GM23338 (cell line): ENCODE data around the gene MEGF6. TPM values are rescaled to one million over a fixed set of nuclear protein-coding genes. Genes with fewer than 3 reads are reported as not detected.

Experiments used
- ATAC-seq: fragments of 200-7000 bp; cut with Tn5 transposase; 3 replicates; pipeline ENCODE4 v1.9.1; 2020
- DNase-seq: peaks from one replicate; pipeline ENCODE4 v3.0.0-alpha.2; 2015; ENCODE audit warnings: low spot score
- H2AFZ ChIP-seq: fragments of 200-600 bp; sonication (generic); 2 replicates; pipeline ENCODE4 v1.8.0; 2016; ENCODE audit warnings: antibody characterized with exemption, mild to moderate bottlenecking, moderate library complexity
- H3F3A ChIP-seq: fragments of 200-600 bp; sonication (generic); replicated peaks from 2 replicates; pipeline ENCODE4 v1.8.0; 2017; ENCODE audit warnings: antibody characterized with exemption, mixed run types, low read depth
- H3K27ac ChIP-seq: fragments of 200-600 bp; sonication (generic); 2 replicates; pipeline ENCODE4 v1.6.1; 2016; ENCODE audit warnings: low read depth
- H3K27me3 ChIP-seq: fragments of 200-600 bp; sonication (generic); 2 replicates; pipeline ENCODE4 v1.8.0; 2016; ENCODE audit warnings: mild to moderate bottlenecking, mixed run types, moderate library complexity; ENCODE audit not compliant: insufficient read depth
- H3K36me3 ChIP-seq: fragments of 200-600 bp; sonication (generic); 2 replicates; pipeline ENCODE4 v1.8.0; 2016; ENCODE audit warnings: mild to moderate bottlenecking; ENCODE audit not compliant: insufficient read depth
- H3K4me1 ChIP-seq: fragments of 200-600 bp; sonication (generic); 2 replicates; pipeline ENCODE4 v1.8.0; 2016; ENCODE audit warnings: mild to moderate bottlenecking, moderate library complexity; ENCODE audit not compliant: insufficient read depth
- H3K4me2 ChIP-seq: fragments of 200-600 bp; sonication (generic); 2 replicates; pipeline ENCODE4 v1.7.1; 2017; ENCODE audit warnings: mixed run types
- H3K4me3 ChIP-seq: fragments of 200-600 bp; sonication (generic); 2 replicates; pipeline ENCODE4 v1.6.1; 2016; ENCODE audit warnings: mixed run types
- H3K79me2 ChIP-seq: fragments of 200-600 bp; sonication (generic); replicated peaks from 2 replicates; pipeline ENCODE4 v1.8.0; 2017; ENCODE audit warnings: mild to moderate bottlenecking; ENCODE audit not compliant: insufficient read depth
- H3K9me2 ChIP-seq: fragments of 200-600 bp; sonication (generic); 2 replicates; pipeline ENCODE4 v1.8.0; 2017; ENCODE audit not compliant: insufficient read depth
- H4K20me1 ChIP-seq: fragments of 200-600 bp; sonication (generic); replicated peaks from 2 replicates; pipeline ENCODE4 v1.8.0; 2017; ENCODE audit warnings: mild to moderate bottlenecking; ENCODE audit not compliant: insufficient read depth
- H3K27ac Mint-ChIP-seq: 2 replicates; pipeline ENCODE4 v1.8.0; 2020; ENCODE audit warnings: inconsistent platforms, mild to moderate bottlenecking, moderate library complexity, mixed read lengths
- H3K27me3 Mint-ChIP-seq: 3 replicates; pipeline ENCODE4 v1.8.0; 2022; ENCODE audit warnings: low read depth, mild to moderate bottlenecking, moderate library complexity, mixed read lengths, inconsistent platforms; ENCODE audit not compliant: insufficient read depth, poor library complexity
- H3K36me3 Mint-ChIP-seq: 3 replicates; pipeline ENCODE4 v1.8.0; 2021; ENCODE audit warnings: low read depth, mild to moderate bottlenecking, inconsistent platforms, moderate library complexity, mixed read lengths
- H3K4me1 Mint-ChIP-seq: 3 replicates; pipeline ENCODE4 v1.8.0; 2020; ENCODE audit warnings: mild to moderate bottlenecking, inconsistent platforms, mixed read lengths
- H3K4me3 Mint-ChIP-seq: 3 replicates; pipeline ENCODE4 v1.8.0; 2021; ENCODE audit warnings: moderate library complexity, mild to moderate bottlenecking, inconsistent platforms, mixed read lengths
- H3K9me3 Mint-ChIP-seq: 3 replicates; pipeline ENCODE4 v1.8.0; 2020; ENCODE audit warnings: moderate library complexity, mild to moderate bottlenecking, inconsistent platforms, mixed read lengths
- CREB1 ChIP-seq: fragments of 250-450 bp; sonication (Bioruptor Pico); IDR thresholded peaks from 2 replicates; pipeline ENCODE4 v1.5.0; 2020; ENCODE audit warnings: low read depth, mild to moderate bottlenecking, moderate library complexity
- CTCF ChIP-seq, 2 experiments: fragments of 200-600 bp in 1 of 2; sonication (generic) in 1 of 2; conservative IDR thresholded peaks; 2 replicates each; pipeline versions ENCODE4 v1.5.1 to v1.6.1; 2016 to 2017; ENCODE audit warnings: antibody characterized with exemption in 2 of 2, low read depth in 2 of 2, mild to moderate bottlenecking in 2 of 2, moderate library complexity in 1 of 2
- EZH2phosphoT487 ChIP-seq: fragments of 200-600 bp; sonication (generic); IDR thresholded peaks from one replicate; pipeline ENCODE4 v1.8.1; 2018; ENCODE audit warnings: antibody characterized with exemption; ENCODE audit not compliant: unreplicated experiment
- JUNB ChIP-seq: IDR thresholded peaks from one replicate; pipeline ENCODE4 v1.6.1; 2016; ENCODE audit warnings: antibody characterized with exemption; ENCODE audit not compliant: unreplicated experiment
- NANOG ChIP-seq: IDR thresholded peaks from 2 replicates; pipeline ENCODE4 v1.6.1; 2016; ENCODE audit warnings: antibody characterized with exemption, borderline replicate concordance
- POLR2AphosphoS5 ChIP-seq: IDR thresholded peaks from 2 replicates; pipeline ENCODE4 v1.6.1; 2016; ENCODE audit warnings: antibody characterized with exemption, low read depth
- STAT1 ChIP-seq: IDR thresholded peaks from one replicate; pipeline ENCODE4 v1.6.1; 2016; ENCODE audit warnings: antibody characterized with exemption; ENCODE audit not compliant: unreplicated experiment
- ZNF114 ChIP-seq: fragments of 250-450 bp; sonication (Bioruptor Pico); IDR thresholded peaks from 2 replicates; pipeline ENCODE4 v1.5.0; 2020; ENCODE audit warnings: mild to moderate bottlenecking, moderate library complexity
- polyA plus RNA-seq: library from polyadenylated mRNA; unstranded; fragments of >200 nt; fragmentation: Nextera tagmentation; extraction: Ambion mirVana; gene quantifications from 2 replicates; pipeline ENCODE4 v1.2.1, GENCODE V29; 2016
- total RNA-seq: library from RNA; depleted of rRNA; stranded (reverse); fragments of >200 nt; shearing (Covaris generic); gene quantifications from 2 replicates; pipeline ENCODE4 v1.2.3, GENCODE V29; 2014
- TF ChIP-seq, protein P1 (sequence below): IDR thresholded peaks from 2 replicates; pipeline ENCODE4 v1.6.1; 2016; ENCODE audit warnings: antibody characterized with exemption
- TF ChIP-seq, protein P2 (sequence below): IDR thresholded peaks from one replicate; pipeline ENCODE4 v1.6.1; 2018; ENCODE audit warnings: antibody characterized with exemption; ENCODE audit not compliant: unreplicated experiment

MEGF6 gene
- total and polyA plus RNA-seq, 2 experiments from 2014 or later = 4.0 to 21.4 TPM

DNA sequence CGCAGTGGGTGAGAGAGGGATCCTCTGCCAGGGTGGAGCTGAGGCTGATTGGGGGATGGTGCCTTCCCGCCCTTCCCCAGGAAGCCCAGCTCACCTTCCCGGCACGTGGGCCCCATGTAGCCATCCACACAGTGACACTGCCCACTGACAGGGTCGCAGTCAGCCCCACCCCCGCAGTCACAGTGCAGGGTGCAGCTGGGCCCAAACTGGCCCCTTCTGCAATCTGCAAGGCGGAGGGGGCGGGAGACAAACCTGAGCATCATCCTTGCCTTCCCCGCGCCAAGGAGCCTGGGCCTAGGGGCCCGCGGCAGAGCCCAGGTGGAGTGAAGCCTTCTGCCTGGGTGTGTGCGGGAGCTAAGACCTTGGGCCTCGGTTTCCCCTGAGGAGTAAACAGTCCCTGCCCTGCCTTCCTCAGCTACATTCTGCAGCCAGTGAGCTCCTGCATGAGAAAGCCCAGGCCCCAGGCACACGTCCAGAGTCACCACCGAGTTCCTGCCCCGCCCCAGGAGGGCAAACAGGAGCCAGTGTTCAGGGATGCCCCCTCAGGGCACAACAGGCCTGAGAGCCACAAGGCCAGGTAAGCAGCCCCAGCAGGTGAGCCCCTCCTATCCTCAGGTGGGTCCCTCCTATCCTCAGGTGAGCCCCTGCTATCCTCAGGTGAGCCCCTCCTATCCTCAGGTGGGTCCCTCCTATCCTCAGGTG is 118.6 kb downstream of the MEGF6 start:
- no peak overlapping the region for H3K27ac Mint-ChIP-seq
- no peaks in the 10 kb centered on the region for H3K36me3 ChIP-seq
- no peak overlapping the region for H3K4me3 Mint-ChIP-seq
- no peaks in the 10 kb centered on the region for H3K27me3 ChIP-seq
- no peaks in the 10 kb centered on the region for H3K79me2 ChIP-seq
- H3K27ac ChIP-seq = no peak overlapping the region
- no peaks in the 10 kb centered on the region for H3F3A ChIP-seq
- H4K20me1 ChIP-seq = no peaks in the 10 kb centered on the region
- no peak overlapping the region for H3K4me2 ChIP-seq
- H3K4me1 Mint-ChIP-seq = peaks cover 2% of the 10 kb centered on the region; the same call in 2 of the 3 replicates
- no peak for DNase-seq
- H2AFZ ChIP-seq = no peak overlapping the region
- no peak for TF ChIP-seq JUNB
- no peak for TF ChIP-seq CREB1 (CRISPR knock-in tag)
- TF ChIP-seq NANOG = no peak
- TF ChIP-seq, protein P1, sequence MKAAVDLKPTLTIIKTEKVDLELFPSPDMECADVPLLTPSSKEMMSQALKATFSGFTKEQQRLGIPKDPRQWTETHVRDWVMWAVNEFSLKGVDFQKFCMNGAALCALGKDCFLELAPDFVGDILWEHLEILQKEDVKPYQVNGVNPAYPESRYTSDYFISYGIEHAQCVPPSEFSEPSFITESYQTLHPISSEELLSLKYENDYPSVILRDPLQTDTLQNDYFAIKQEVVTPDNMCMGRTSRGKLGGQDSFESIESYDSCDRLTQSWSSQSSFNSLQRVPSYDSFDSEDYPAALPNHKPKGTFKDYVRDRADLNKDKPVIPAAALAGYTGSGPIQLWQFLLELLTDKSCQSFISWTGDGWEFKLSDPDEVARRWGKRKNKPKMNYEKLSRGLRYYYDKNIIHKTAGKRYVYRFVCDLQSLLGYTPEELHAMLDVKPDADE = no peak
- TF ChIP-seq EZH2phosphoT487 = no peak
- no peak for TF ChIP-seq POLR2AphosphoS5
- no peak overlapping the region for H3K4me3 ChIP-seq
- H3K4me1 ChIP-seq = no peaks in the 10 kb centered on the region
- ATAC-seq = no peak
- H3K9me3 Mint-ChIP-seq = peaks cover 11% of the 10 kb centered on the region
- peaks cover 11% of the 10 kb centered on the region for H3K27me3 Mint-ChIP-seq
- no peaks in the 10 kb centered on the region for H3K9me2 ChIP-seq
- peaks cover 9% of the 10 kb centered on the region; the same call in 2 of the 3 replicates for H3K36me3 Mint-ChIP-seq

- Histone ChIP-seq H3K4me1 (no peaks in the 10 kb centered on the region), H3K36me3 (no peaks in the 10 kb centered on the region), H4K20me1 (no peaks in the 10 kb centered on the region), H3K9me2 (no peaks in the 10 kb centered on the region), H2AFZ (0 out of 2 replicates have a peak overlapping the region, but pooled peaks have one; percentile 76), H3K79me2 (no peaks in the 10 kb centered on the region), H3K4me3 (peak overlapping the region; percentile 51), H3K27ac (no peak overlapping the region), H3F3A (no peaks in the 10 kb centered on the region), H3K4me2 (peak overlapping the region; percentile 80), H3K27me3 (no peaks in the 10 kb centered on the region)
- peaks cover 11% of the 10 kb centered on the region for H3K27me3 Mint-ChIP-seq
- DNase-seq (peak; percentile 68), ATAC-seq (peak; percentile 87)
- H3K9me3 Mint-ChIP-seq = peaks cover 11% of the 10 kb centered on the region
- H3K36me3 Mint-ChIP-seq = peaks cover 9% of the 10 kb centered on the region; the same call in 2 of the 3 replicates
- no peak overlapping the region for H3K27ac Mint-ChIP-seq
- TF ChIP-seq JUNB = no peak
- TF ChIP-seq CTCF (conservative IDR thresholded peaks at IDR 0.05; ENCODE audit: low read depth in 2 of 2) = peak; percentile 82
- TF ChIP-seq STAT1 = no peak
- TF ChIP-seq, protein P2, sequence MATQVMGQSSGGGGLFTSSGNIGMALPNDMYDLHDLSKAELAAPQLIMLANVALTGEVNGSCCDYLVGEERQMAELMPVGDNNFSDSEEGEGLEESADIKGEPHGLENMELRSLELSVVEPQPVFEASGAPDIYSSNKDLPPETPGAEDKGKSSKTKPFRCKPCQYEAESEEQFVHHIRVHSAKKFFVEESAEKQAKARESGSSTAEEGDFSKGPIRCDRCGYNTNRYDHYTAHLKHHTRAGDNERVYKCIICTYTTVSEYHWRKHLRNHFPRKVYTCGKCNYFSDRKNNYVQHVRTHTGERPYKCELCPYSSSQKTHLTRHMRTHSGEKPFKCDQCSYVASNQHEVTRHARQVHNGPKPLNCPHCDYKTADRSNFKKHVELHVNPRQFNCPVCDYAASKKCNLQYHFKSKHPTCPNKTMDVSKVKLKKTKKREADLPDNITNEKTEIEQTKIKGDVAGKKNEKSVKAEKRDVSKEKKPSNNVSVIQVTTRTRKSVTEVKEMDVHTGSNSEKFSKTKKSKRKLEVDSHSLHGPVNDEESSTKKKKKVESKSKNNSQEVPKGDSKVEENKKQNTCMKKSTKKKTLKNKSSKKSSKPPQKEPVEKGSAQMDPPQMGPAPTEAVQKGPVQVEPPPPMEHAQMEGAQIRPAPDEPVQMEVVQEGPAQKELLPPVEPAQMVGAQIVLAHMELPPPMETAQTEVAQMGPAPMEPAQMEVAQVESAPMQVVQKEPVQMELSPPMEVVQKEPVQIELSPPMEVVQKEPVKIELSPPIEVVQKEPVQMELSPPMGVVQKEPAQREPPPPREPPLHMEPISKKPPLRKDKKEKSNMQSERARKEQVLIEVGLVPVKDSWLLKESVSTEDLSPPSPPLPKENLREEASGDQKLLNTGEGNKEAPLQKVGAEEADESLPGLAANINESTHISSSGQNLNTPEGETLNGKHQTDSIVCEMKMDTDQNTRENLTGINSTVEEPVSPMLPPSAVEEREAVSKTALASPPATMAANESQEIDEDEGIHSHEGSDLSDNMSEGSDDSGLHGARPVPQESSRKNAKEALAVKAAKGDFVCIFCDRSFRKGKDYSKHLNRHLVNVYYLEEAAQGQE = no peak
- TF ChIP-seq ZNF114 = no peak
- TF ChIP-seq, protein P1 = no peak
- TF ChIP-seq EZH2phosphoT487 = no peak
- H3K4me3 Mint-ChIP-seq = peak overlapping the region; percentile 69
- H3K4me1 Mint-ChIP-seq = peaks cover 2% of the 10 kb centered on the region; the same call in 2 of the 3 replicates
Observed at GRCh38 chr1:3491291-3492246, 119.7 kb downstream of the MEGF6 start.
